ENCODE data around the gene DYRK1A. TPM values are rescaled to one million over a fixed set of nuclear protein-coding genes. Genes with fewer than 3 reads are reported as not detected.

DYRK1A gene
- total RNA-seq, 1 donor from 2014 or later: 34.4 TPM

- H3K27ac ChIP-seq: no peak overlapping the region
These were observed 66.9 kb downstream of the DYRK1A start for GRCh38 chr21:37433456-37433840.

GRCh38 chr21:37435120-37435519, 68.5 kb downstream of the DYRK1A start:
- DNase-seq (ENCODE audit: low spot score in 2 of 2): peak; percentile 27 to 75
- Histone ChIP-seq H3K27me3 (no peaks in the 10 kb centered on the region), H3K4me3 (peak overlapping the region in 1 of 2 donors; percentile 10), H3K27ac (no peak overlapping the region), H3K36me3 (no peaks in the 10 kb centered on the region), H3K9me3 (no peaks in the 10 kb centered on the region), H3K4me1 (peaks cover 9 to 18% of the 10 kb centered on the region in 2 donors)
- no peak for TF ChIP-seq CTCF (IDR thresholded peaks at IDR 0.05)
- intact Hi-C loops (cut with DNase I): loop anchor here (5.0 kb wide), 1 partner anchor 168 kb away; the partner anchor contains the start of gene VPS26C

More at GRCh38 chr21:37433456-37433840, 66.9 kb downstream of the DYRK1A start:
- no peak for TF ChIP-seq CTCF (IDR thresholded peaks at IDR 0.05)
- Histone ChIP-seq H3K36me3 (no peaks in the 10 kb centered on the region), H3K4me3 (no peak overlapping the region), H3K27me3 (no peaks in the 10 kb centered on the region), H3K4me1 (peaks cover 9 to 18% of the 10 kb centered on the region in 2 donors), H3K9me3 (no peaks in the 10 kb centered on the region)
- intact Hi-C loops (cut with DNase I): no loop called here
- DNase-seq (ENCODE audit: low spot score in 2 of 2): no peak

- no peaks in the 10 kb centered on the region for H3K9me3 ChIP-seq
- intact Hi-C loops (cut with DNase I): loop anchor here (5.0 kb wide), 1 partner anchor 168 kb away; the partner anchor contains the start of gene VPS26C
- no peaks in the 10 kb centered on the region for H3K27me3 ChIP-seq
- H3K36me3 ChIP-seq: no peaks in the 10 kb centered on the region
- no peak for DNase-seq (ENCODE audit: low spot score in 2 of 2)
- H3K27ac ChIP-seq: no peak overlapping the region
- peaks cover 9 to 18% of the 10 kb centered on the region in 2 donors for H3K4me1 ChIP-seq
- TF ChIP-seq CTCF (IDR thresholded peaks at IDR 0.05): no peak
- no peak overlapping the region for H3K4me3 ChIP-seq
These were observed 69.1 kb downstream of the DYRK1A start for GRCh38 chr21:37435711-37436110.

- intact Hi-C loops (cut with DNase I): loop anchor here (5.0 kb wide), 1 partner anchor 169 kb away; the partner anchor contains the start of gene VPS26C
- H3K4me1 ChIP-seq: peaks cover 9 to 18% of the 10 kb centered on the region in 2 donors
- no peaks in the 10 kb centered on the region for H3K9me3 ChIP-seq
- no peaks in the 10 kb centered on the region for H3K36me3 ChIP-seq
- H3K4me3 ChIP-seq: no peak overlapping the region
- DNase-seq (ENCODE audit: low spot score in 2 of 2): no peak
- H3K27me3 ChIP-seq: no peaks in the 10 kb centered on the region
- TF ChIP-seq CTCF (IDR thresholded peaks at IDR 0.05): no peak
- H3K27ac ChIP-seq: no peak overlapping the region
These were observed 69.6 kb downstream of the DYRK1A start for GRCh38 chr21:37436174-37436573.

GRCh38 chr21:37437376-37438080, 71.0 kb downstream of the DYRK1A start:
- Histone ChIP-seq H3K4me3 (no peak overlapping the region), H3K27ac (no peak overlapping the region), H3K9me3 (no peaks in the 10 kb centered on the region), H3K4me1 (peaks cover 9 to 18% of the 10 kb centered on the region in 2 donors), H3K36me3 (no peaks in the 10 kb centered on the region), H3K27me3 (no peaks in the 10 kb centered on the region)
- no peak for DNase-seq (ENCODE audit: low spot score in 2 of 2)
- intact Hi-C loops (cut with DNase I): loop anchor here (5.0 kb wide), 1 partner anchor 170 kb away; the partner anchor contains the start of gene VPS26C
- no peak for TF ChIP-seq CTCF (IDR thresholded peaks at IDR 0.05)

Data from ascending aorta (tissue), 2 donors.